Activated CD8-positive, alpha-beta T cell treated with anti-CD3 and anti-CD28 coated beads for 36 hours (primary cell): ENCODE measurements around the gene STT3B. TPM values are rescaled to one million over a fixed set of nuclear protein-coding genes. Genes with fewer than 3 reads are reported as not detected.

ENCODE experiments used
- ATAC-seq: fragments of 200-7000 bp; cut with Tn5 transposase; one replicate; pipeline ENCODE4 v1.10.0; 2021; ENCODE audit warnings: mild to moderate bottlenecking, moderate library complexity
- CTCF ChIA-PET: fragments of 350-600 bp; sonication (Branson Sonifier 250); formaldehyde crosslinking; loops from one replicate; lab custom pipeline; 2021; ENCODE audit warnings: antibody characterized with exemption; lab: Charles Lee
- POLR2A ChIA-PET: fragments of 350-600 bp; sonication (Branson Sonifier 250); formaldehyde crosslinking; loops from one replicate; lab custom pipeline; 2021; ENCODE audit warnings: antibody characterized with exemption; lab: Charles Lee
- DNase-seq: peaks from one replicate; pipeline ENCODE4 v3.0.0-alpha.2; 2020
- H3K27ac Mint-ChIP-seq: one replicate; pipeline ENCODE4 v1.8.0; 2021; ENCODE audit warnings: mild to moderate bottlenecking, mixed read lengths
- H3K27me3 Mint-ChIP-seq: one replicate; pipeline ENCODE4 v1.8.0; 2021; ENCODE audit warnings: mixed read lengths
- H3K36me3 Mint-ChIP-seq: one replicate; pipeline ENCODE4 v1.8.0; 2021; ENCODE audit warnings: low read depth, mixed read lengths
- H3K4me1 Mint-ChIP-seq: one replicate; pipeline ENCODE4 v1.8.0; 2021; ENCODE audit warnings: low read depth, mixed read lengths
- H3K4me3 Mint-ChIP-seq: one replicate; pipeline ENCODE4 v1.8.0; 2021; ENCODE audit warnings: mild to moderate bottlenecking, moderate library complexity, mixed read lengths
- H3K9me3 Mint-ChIP-seq: one replicate; pipeline ENCODE4 v1.8.0; 2021; ENCODE audit warnings: mixed read lengths
- intact Hi-C: fragments of 100-400 bp; cut with micrococcal nuclease; formaldehyde crosslinking; loops from one replicate; pipeline ENCODE4 v1.10.0; 2022
- total RNA-seq, 2 experiments: library from RNA; stranded (reverse); gene quantifications; one replicate each; pipeline ENCODE4 v1.2.3, GENCODE V29; 2021
- TF ChIP-seq, protein P1 (sequence below): fragments of 200-600 bp; IDR thresholded peaks from one replicate; pipeline ENCODE4 v1.8.0; 2022; ENCODE audit warnings: antibody characterized with exemption, mild to moderate bottlenecking

The STT3B gene
- total RNA-seq, result 100 to 1,000 TPM in 1 of 2 experiments, 10 to 100 TPM in 1; 92.8 to 103 TPM

DNA sequence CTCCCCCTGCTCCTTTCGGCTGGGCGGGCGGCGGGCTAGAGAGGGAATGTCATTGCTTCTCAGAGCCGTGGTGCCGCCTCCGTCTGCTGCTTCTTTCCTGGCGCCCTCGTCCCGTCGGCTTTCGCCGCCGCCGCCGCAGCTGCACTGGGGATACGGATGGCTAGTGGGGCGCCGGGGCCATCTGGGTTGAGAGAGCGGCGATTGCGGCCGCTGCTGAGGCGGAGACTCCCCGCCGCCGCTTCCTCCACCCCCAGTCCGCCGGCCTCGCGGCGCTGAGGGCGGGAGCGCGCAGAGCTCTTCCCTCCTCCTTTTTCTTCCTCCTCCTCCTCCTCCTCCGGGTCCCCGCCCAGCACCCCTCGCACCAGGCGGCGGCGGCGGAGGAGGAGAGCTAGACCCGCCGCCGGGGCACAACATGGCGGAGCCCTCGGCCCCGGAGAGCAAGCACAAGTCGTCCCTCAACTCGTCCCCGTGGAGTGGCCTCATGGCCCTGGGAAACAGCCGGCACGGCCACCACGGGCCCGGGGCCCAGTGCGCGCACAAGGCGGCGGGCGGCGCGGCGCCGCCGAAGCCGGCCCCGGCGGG lies at the start of gene STT3B:
TSS of gene STT3B (plus strand) at position 339 of the 582 bp plus-strand sequence. CDS start at position 413, 74 bp downstream.
- Mint-ChIP-seq H3K27me3 (no peaks in the 10 kb centered on the region), H3K27ac (peak within 1 kb of the TSS; percentile 99), H3K9me3 (no peaks in the 10 kb centered on the region), H3K4me3 (no peak within 1 kb of the TSS), H3K4me1 (peaks cover 18% of the 10 kb centered on the region), H3K36me3 (peaks cover 13% of the 10 kb centered on the region)
- TF ChIP-seq, protein P1, sequence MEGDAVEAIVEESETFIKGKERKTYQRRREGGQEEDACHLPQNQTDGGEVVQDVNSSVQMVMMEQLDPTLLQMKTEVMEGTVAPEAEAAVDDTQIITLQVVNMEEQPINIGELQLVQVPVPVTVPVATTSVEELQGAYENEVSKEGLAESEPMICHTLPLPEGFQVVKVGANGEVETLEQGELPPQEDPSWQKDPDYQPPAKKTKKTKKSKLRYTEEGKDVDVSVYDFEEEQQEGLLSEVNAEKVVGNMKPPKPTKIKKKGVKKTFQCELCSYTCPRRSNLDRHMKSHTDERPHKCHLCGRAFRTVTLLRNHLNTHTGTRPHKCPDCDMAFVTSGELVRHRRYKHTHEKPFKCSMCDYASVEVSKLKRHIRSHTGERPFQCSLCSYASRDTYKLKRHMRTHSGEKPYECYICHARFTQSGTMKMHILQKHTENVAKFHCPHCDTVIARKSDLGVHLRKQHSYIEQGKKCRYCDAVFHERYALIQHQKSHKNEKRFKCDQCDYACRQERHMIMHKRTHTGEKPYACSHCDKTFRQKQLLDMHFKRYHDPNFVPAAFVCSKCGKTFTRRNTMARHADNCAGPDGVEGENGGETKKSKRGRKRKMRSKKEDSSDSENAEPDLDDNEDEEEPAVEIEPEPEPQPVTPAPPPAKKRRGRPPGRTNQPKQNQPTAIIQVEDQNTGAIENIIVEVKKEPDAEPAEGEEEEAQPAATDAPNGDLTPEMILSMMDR, result no peak
- intact Hi-C loops, result loop anchor here (10.0 kb wide), 2 partner anchors 232 to 318 kb away; no protein-coding TSS in a partner anchor
- DNase-seq, result peak; percentile 86
- POLR2A ChIA-PET, result interaction anchor here (0.6 to 3.6 kb wide), 23 partner anchors 11 to 877 kb away, joined by 3 to 27 read pairs (median 4); no protein-coding TSS in a partner anchor
- CTCF ChIA-PET, result interaction anchor here (0.7 to 2.8 kb wide), 12 partner anchors 10 to 764 kb away, joined by 3 to 13 read pairs (median 4); no protein-coding TSS in a partner anchor
- ATAC-seq, result peak; percentile 60

DNA sequence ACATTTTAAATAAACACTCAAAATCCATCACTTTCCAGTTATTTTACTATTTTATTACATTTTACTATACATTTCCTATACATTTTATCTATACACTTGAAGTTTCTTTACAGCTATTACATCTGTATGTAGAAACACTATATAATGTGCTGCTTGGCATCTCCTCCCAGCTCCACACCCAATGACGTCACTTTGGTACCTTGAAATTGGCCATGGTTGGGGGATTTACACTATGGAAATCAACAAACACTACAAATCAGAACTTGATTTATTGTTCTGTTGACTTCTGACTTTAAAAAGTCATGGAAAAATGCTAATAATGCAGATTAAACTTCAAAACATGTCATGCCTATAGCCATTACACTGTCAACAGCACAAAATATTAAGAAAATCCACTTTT lies 48.9 kb upstream of the STT3B start:
- no peak overlapping the region for H3K27ac Mint-ChIP-seq
- DNase-seq (no peak), ATAC-seq (no peak)
- no peaks in the 10 kb centered on the region for H3K36me3 Mint-ChIP-seq
- H3K4me3 Mint-ChIP-seq, result no peak overlapping the region
- peaks cover 2% of the 10 kb centered on the region for H3K27me3 Mint-ChIP-seq
- ChIA-PET POLR2A (no interaction called here), CTCF (interaction anchor here (1.2 kb wide), 1 partner anchor 48 kb away, joined by 4 read pairs; the partner anchor contains the start of gene STT3B)
- H3K4me1 Mint-ChIP-seq, result no peaks in the 10 kb centered on the region
- H3K9me3 Mint-ChIP-seq, result peaks cover 8% of the 10 kb centered on the region
- TF ChIP-seq, protein P1, result no peak
- intact Hi-C loops, result no loop called here

DNA sequence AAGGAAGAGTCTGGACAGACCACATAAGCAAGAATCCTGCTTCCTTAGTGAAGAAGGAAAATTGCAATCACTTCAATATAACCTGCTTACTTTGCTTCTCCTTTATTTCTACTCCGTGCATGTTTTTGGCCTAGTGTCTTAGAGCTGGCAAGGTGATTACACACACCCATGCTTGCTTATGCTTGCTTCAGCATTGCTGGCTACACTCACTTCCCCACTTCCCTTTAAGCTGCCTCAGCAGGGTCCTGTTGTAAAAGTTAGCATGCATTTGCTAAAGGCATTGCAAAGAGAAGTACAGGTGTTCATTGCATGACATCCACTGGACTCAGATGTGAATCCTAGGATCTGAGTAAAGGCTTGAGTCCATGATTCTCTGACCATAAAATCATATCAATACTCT lies 47.5 kb upstream of the STT3B start:
- DNase-seq (no peak), ATAC-seq (no peak)
- ChIA-PET CTCF (no interaction called here), POLR2A (no interaction called here)
- TF ChIP-seq, protein P1, result no peak
- Mint-ChIP-seq H3K27me3 (no peaks in the 10 kb centered on the region), H3K4me3 (no peak overlapping the region), H3K36me3 (no peaks in the 10 kb centered on the region), H3K4me1 (no peaks in the 10 kb centered on the region), H3K9me3 (peaks cover 5% of the 10 kb centered on the region), H3K27ac (no peak overlapping the region)
- intact Hi-C loops, result no loop called here

DNA sequence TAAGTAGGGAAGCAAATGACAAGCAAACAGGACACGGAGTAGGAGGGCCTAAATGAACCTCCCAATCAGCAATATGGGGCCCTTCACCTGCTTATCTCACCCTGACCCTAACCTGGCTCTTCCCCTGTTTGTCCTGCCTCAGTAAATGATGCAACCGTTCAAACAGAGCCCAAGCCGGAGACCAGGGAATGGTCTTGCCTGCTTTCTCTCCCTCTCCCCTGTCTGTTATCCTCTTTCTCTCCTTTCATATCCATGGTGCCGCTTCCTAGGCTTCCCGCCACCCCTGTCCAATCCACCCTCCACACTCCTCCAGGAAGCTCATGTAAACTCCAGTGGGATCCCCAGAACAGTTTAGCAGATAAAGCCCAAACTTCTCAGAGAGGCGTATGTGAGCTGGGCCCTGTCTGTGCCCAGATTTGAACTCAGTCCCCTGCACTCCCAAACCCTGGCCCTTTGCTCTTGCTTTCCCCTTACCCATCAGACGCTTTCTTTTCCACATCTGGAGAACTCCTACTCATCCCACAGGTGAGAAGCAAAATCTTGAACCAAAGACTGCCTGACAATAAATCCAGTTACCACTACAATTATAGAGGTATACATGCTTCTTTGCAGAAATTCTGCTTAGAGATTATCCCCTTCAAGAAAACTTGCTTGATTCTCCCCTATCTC lies 45.7 kb upstream of the STT3B start:
- Mint-ChIP-seq H3K27ac (no peak overlapping the region), H3K4me1 (no peaks in the 10 kb centered on the region), H3K4me3 (no peak overlapping the region), H3K36me3 (peaks cover 2% of the 10 kb centered on the region), H3K9me3 (peaks cover 14% of the 10 kb centered on the region), H3K27me3 (no peaks in the 10 kb centered on the region)
- ChIA-PET CTCF (no interaction called here), POLR2A (no interaction called here)
- ATAC-seq (no peak), DNase-seq (no peak)
- intact Hi-C loops, result no loop called here
- TF ChIP-seq, protein P1, result no peak

DNA sequence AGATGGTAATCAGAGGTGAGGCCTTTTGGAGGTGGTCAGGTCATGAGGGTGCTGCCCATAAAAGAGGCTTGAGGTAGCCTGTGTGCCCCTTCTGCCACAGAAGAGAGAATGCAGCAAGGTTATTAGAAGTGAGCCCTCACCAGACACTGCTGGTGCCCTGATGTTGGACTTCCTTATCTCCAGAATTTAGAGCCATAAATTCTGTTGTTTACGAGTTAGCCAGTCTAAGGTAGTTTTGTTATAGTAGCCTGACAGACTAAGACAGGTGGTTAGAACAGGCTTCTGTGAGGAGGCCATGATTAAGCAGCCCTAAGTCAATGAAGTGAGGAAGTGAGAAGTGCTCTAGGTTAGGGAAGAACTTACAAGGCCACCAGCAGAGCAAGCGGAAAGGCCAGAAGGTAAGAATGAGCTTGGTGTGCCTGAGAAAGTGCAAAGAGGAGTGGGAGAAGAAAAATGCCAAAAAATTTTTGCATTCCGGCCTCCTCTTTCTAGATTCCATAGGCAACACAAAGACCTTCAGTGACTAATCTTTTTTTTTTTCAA lies 44.2 kb upstream of the STT3B start:
- no peak for DNase-seq
- H3K36me3 Mint-ChIP-seq, result peaks cover 2% of the 10 kb centered on the region
- H3K9me3 Mint-ChIP-seq, result peaks cover 19% of the 10 kb centered on the region
- no peaks in the 10 kb centered on the region for H3K4me1 Mint-ChIP-seq
- H3K27me3 Mint-ChIP-seq, result no peaks in the 10 kb centered on the region
- H3K27ac Mint-ChIP-seq, result no peak overlapping the region
- POLR2A ChIA-PET, result no interaction called here
- intact Hi-C loops, result no loop called here
- H3K4me3 Mint-ChIP-seq, result no peak overlapping the region
- CTCF ChIA-PET, result no interaction called here
- no peak for ATAC-seq
- TF ChIP-seq, protein P1, result no peak
